Measurements from ENCODE around the gene TOLLIP.

- TF ChIP-seq MAX (IDR thresholded peaks at IDR 0.05): no peak
- no peak for TF ChIP-seq FOXM1 (IDR thresholded peaks at IDR 0.05; ENCODE audit: borderline replicate concordance, low read depth)
- TF ChIP-seq YY1 (IDR thresholded peaks at IDR 0.05; ENCODE audit: low read depth): no peak
- no peak for TF ChIP-seq TEAD4 (IDR thresholded peaks at IDR 0.05)
- TF ChIP-seq NFIC (IDR thresholded peaks at IDR 0.05): no peak
- TF ChIP-seq RAD21 (IDR thresholded peaks at IDR 0.05; ENCODE audit: low read depth): no peak
- TF ChIP-seq ZBTB7A (IDR thresholded peaks at IDR 0.05; ENCODE audit: low read depth): no peak
- TF ChIP-seq USF1 (IDR thresholded peaks at IDR 0.05): no peak
- TF ChIP-seq REST (IDR thresholded peaks at IDR 0.05; ENCODE audit: low read depth): no peak
- TF ChIP-seq CREB1 (IDR thresholded peaks at IDR 0.05; ENCODE audit: low read depth): no peak
- no peak for TF ChIP-seq EP300 (IDR thresholded peaks at IDR 0.05; ENCODE audit: borderline replicate concordance)
- no peak for TF ChIP-seq EGR1 (IDR thresholded peaks at IDR 0.05)
Measured at GRCh38 chr11:1326435-1327063, 17.1 kb upstream of the TOLLIP start.

Measured in Ishikawa (cell line).